DND-41 (cell line): ENCODE results near the gene USP36.
"Not testable (repeated sequence)": the region's sequence is repeated elsewhere in the genome, so short reads cannot be mapped to it uniquely, and the experiment has no call there.

Source experiments
- ATAC-seq: fragments of 200-7000 bp; cut with Tn5 transposase; 3 replicates; pipeline ENCODE4 v1.9.1; 2021; ENCODE audit warnings: low read depth; ENCODE audit not compliant: insufficient read depth
- DNase-seq: peaks from one replicate; pipeline ENCODE4 v3.0.0-alpha.2; 2020
- H2AFZ ChIP-seq: 2 replicates; pipeline ENCODE4 v1.6.0; 2012; ENCODE audit warnings: low read depth, low read length
- H3K27ac ChIP-seq: 2 replicates; pipeline ENCODE4 v1.5.1; 2012; ENCODE audit warnings: low read length, inconsistent platforms
- H3K27me3 ChIP-seq: fragments of 200-600 bp; sonication (generic); 2 replicates; pipeline ENCODE4 v1.6.0; 2012; ENCODE audit warnings: low read length, mild to moderate bottlenecking, inconsistent platforms; ENCODE audit not compliant: insufficient read depth, poor library complexity
- H3K36me3 ChIP-seq: 2 replicates; pipeline ENCODE4 v1.5.1; 2012; ENCODE audit warnings: low read length, inconsistent platforms; ENCODE audit not compliant: insufficient read depth
- H3K4me1 ChIP-seq: 2 replicates; pipeline ENCODE4 v1.5.1; 2012; ENCODE audit warnings: mild to moderate bottlenecking, low read length; ENCODE audit not compliant: insufficient read depth
- H3K4me2 ChIP-seq: 2 replicates; pipeline ENCODE4 v1.6.0; 2012; ENCODE audit warnings: mild to moderate bottlenecking, moderate library complexity, low read length, inconsistent platforms; ENCODE audit not compliant: insufficient read depth
- H3K4me3 ChIP-seq, 2 experiments: fragments of 200-600 bp in 1 of 2; shearing (Covaris generic) in 1 of 2; 2 replicates each; pipeline ENCODE4 v1.5.1; 2012 to 2016; ENCODE audit warnings: inconsistent platforms in 2 of 2, low read length in 2 of 2, mild to moderate bottlenecking in 2 of 2, low read depth in 1 of 2, moderate library complexity in 1 of 2
- H3K79me2 ChIP-seq: 2 replicates; pipeline ENCODE4 v1.6.0; 2012; ENCODE audit warnings: low read length, inconsistent platforms; ENCODE audit not compliant: insufficient read depth
- H3K9ac ChIP-seq: 2 replicates; pipeline ENCODE4 v1.6.0; 2012; ENCODE audit warnings: low read depth, mild to moderate bottlenecking, inconsistent platforms, low read length, moderate library complexity
- H3K9me3 ChIP-seq: 2 replicates; pipeline ENCODE4 v1.5.1; 2012; ENCODE audit warnings: low read length, moderate library complexity, mild to moderate bottlenecking, inconsistent platforms; ENCODE audit not compliant: insufficient read depth, severe bottlenecking
- H4K20me1 ChIP-seq: 2 replicates; pipeline ENCODE4 v1.6.0; 2012; ENCODE audit warnings: low read length; ENCODE audit not compliant: insufficient read depth
- EZH2 ChIP-seq: IDR thresholded peaks from 3 replicates; pipeline ENCODE4 v1.6.1; 2012; ENCODE audit warnings: borderline replicate concordance, low read depth, mild to moderate bottlenecking, moderate library complexity, low read length, inconsistent platforms; ENCODE audit not compliant: severe bottlenecking
- TF ChIP-seq, protein P1 (sequence below): IDR thresholded peaks from 2 replicates; pipeline ENCODE4 v1.5.1; 2012; ENCODE audit warnings: borderline replicate concordance, low read length, moderate library complexity, mild to moderate bottlenecking; ENCODE audit not compliant: poor library complexity, severe bottlenecking; ENCODE audit errors: extremely low read depth

The USP36 gene

DNA sequence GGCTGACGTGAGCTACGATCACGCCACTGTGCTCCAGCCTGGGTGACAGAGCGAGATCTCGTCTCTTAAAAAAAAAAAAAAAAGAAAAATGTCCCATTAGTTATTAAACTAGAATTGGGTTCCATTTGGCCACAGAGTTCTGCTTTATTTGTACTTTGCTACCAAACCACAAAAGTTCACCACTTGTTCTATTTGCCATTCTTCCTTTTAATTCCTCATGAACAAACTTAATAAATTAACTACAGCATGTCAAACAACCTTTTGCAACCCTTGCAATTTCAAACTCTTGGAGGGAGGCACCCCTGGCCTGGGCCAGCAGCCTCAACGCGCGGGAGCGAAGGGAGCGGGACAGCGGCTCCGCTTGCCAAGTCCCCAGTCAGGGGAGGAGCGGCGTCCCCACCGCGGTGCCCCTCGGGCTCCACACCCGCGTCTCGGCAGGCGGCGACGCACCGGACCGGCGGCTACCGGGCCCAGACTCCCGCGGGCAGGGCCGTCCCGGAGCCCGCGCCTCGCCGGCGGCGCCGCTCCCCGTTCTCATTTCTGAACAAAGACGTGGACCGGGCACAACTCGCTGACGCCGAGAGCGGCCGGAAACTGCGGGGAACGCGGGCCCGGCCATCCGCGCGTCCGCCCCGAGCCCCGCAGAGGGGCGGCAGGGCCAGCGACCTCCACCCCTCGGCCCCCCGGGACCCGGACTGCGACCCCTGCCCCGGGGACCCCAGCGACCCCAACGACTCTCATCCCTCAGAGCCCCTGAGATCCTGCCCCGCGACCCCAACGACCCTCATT lies 59.3 kb downstream of the USP36 start:
- H3K79me2 ChIP-seq, result peaks cover 38% of the 10 kb centered on the region
- no peaks in the 10 kb centered on the region for H3K9me3 ChIP-seq
- H3K9ac ChIP-seq, result peak overlapping the region; percentile 89
- no peaks in the 10 kb centered on the region for H3K27me3 ChIP-seq
- peaks cover 3% of the 10 kb centered on the region; the same call in 1 of the 2 replicates for H3K36me3 ChIP-seq
- H4K20me1 ChIP-seq, result peaks cover 4% of the 10 kb centered on the region; the same call in 1 of the 2 replicates
- H2AFZ ChIP-seq, result peak overlapping the region; percentile 74
- DNase-seq (peak; percentile 41), ATAC-seq (peak; percentile 53)
- TF ChIP-seq, protein P1, sequence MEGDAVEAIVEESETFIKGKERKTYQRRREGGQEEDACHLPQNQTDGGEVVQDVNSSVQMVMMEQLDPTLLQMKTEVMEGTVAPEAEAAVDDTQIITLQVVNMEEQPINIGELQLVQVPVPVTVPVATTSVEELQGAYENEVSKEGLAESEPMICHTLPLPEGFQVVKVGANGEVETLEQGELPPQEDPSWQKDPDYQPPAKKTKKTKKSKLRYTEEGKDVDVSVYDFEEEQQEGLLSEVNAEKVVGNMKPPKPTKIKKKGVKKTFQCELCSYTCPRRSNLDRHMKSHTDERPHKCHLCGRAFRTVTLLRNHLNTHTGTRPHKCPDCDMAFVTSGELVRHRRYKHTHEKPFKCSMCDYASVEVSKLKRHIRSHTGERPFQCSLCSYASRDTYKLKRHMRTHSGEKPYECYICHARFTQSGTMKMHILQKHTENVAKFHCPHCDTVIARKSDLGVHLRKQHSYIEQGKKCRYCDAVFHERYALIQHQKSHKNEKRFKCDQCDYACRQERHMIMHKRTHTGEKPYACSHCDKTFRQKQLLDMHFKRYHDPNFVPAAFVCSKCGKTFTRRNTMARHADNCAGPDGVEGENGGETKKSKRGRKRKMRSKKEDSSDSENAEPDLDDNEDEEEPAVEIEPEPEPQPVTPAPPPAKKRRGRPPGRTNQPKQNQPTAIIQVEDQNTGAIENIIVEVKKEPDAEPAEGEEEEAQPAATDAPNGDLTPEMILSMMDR, result no peak
- no peak for TF ChIP-seq EZH2
- H3K4me2 ChIP-seq, result peak overlapping the region; percentile 68
- H3K4me3 ChIP-seq, result peak overlapping the region; percentile 68 to 86
- peak overlapping the region; percentile 58; the same call in 1 of the 2 replicates for H3K27ac ChIP-seq
- peaks cover 26% of the 10 kb centered on the region for H3K4me1 ChIP-seq

DNA sequence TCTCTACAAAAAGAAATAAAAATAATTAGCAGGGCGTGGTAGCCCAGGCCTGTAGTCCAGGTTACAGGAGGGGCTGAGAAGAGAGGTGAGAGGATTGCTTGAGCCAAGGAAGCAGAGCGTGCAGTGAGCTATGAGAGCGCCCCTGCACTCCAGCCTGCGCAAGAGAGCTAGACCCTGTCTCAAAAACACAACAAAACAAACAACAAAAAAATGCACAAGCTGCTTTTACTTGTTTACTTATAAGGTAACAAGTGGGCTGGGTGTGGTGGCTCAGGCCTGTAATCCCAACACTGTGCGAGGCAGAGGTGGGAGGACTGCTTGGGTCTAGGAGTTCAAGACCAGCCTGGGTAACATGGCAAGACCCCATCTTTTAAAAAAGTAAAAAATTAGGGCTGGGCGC lies 60.3 kb downstream of the USP36 start:
- H3K9me3 ChIP-seq, result no peaks in the 10 kb centered on the region
- peaks cover 36% of the 10 kb centered on the region for H3K4me1 ChIP-seq
- no peak overlapping the region for H2AFZ ChIP-seq
- H3K4me2 ChIP-seq, result peak overlapping the region; percentile 68
- no peak overlapping the region for H3K27ac ChIP-seq
- TF ChIP-seq, protein P1, result no peak
- TF ChIP-seq EZH2, result no peak
- ATAC-seq, result no peak
- no peak overlapping the region for H3K4me3 ChIP-seq
- H3K27me3 ChIP-seq, result no peaks in the 10 kb centered on the region
- 0 out of 2 replicates have a peak overlapping the region, but pooled peaks have one; percentile 16 for H3K9ac ChIP-seq
- H4K20me1 ChIP-seq, result peaks cover 4% of the 10 kb centered on the region; the same call in 1 of the 2 replicates
- DNase-seq, result no peak
- H3K79me2 ChIP-seq, result peaks cover 42% of the 10 kb centered on the region
- H3K36me3 ChIP-seq, result peaks cover 3% of the 10 kb centered on the region; the same call in 1 of the 2 replicates

DNA sequence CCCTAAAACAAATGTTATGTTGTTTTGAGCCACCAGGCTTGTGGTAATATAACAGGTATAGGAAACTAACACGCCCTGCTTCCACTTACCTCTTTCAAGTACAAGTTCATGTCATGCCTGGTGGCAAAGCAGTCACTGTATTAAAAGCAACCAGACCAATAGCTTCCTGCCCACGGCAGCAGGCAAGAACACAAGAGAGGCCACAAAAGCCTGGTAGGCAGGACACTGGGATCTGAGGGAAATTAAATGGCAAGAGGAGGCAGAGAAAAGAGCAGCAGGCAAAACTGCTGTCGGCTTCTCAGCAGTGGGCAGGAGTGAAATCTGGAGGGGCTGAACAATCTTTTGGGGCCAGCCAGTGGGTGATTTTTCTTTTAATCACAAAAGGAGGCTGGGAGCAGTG lies 60.8 kb downstream of the USP36 start:
- Histone ChIP-seq H3K27ac (no peak overlapping the region), H3K4me1 (peaks cover 40% of the 10 kb centered on the region), H3K4me3 (no peak overlapping the region), H3K36me3 (peaks cover 3% of the 10 kb centered on the region; the same call in 1 of the 2 replicates), H4K20me1 (peaks cover 4% of the 10 kb centered on the region; the same call in 1 of the 2 replicates), H3K79me2 (peaks cover 44% of the 10 kb centered on the region), H3K4me2 (peak overlapping the region; percentile 68), H3K9me3 (no peaks in the 10 kb centered on the region), H3K27me3 (no peaks in the 10 kb centered on the region), H3K9ac (0 out of 2 replicates have a peak overlapping the region, but pooled peaks have one; percentile 16), H2AFZ (no peak overlapping the region)
- no peak for ATAC-seq
- DNase-seq, result no peak
- TF ChIP-seq, protein P1, result no peak
- no peak for TF ChIP-seq EZH2

DNA sequence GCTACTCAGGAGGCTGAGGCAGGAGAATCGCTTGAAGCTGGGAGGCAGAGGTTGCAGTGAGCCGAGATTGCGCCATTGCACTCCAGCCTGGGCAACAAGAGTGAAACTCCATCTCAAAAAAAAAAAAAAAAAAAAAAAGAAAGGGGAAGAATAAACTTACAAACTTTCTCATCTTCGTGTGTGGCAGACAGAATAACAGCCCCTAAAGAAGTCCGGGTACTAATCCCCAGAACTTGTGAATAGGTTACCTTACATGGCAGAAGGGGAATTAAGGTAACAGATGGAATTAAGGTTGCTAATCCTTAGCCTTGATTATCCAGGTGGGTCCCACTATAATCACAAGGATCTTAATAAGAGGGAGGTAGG lies 61.3 kb downstream of the USP36 start:
- Histone ChIP-seq H3K4me2 (peak overlapping the region; percentile 68; the same call in 1 of the 2 replicates), H3K79me2 (peaks cover 48% of the 10 kb centered on the region), H3K4me1 (peaks cover 46% of the 10 kb centered on the region)
- not testable (repeated sequence) for H3K36me3 ChIP-seq, H4K20me1 ChIP-seq, H3K9me3 ChIP-seq, H2AFZ ChIP-seq, DNase-seq, H3K4me3 ChIP-seq, H3K27me3 ChIP-seq, H3K27ac ChIP-seq, H3K9ac ChIP-seq, ATAC-seq
